GM19035 (cell line): Measurements from ENCODE around the gene WDR12.
"Not testable (repeated sequence)": the region's sequence is repeated elsewhere in the genome, so short reads cannot be mapped to it uniquely, and the experiment has no call there.

Experiments used
- ATAC-seq: cut with Tn5 transposase; IDR thresholded peaks from one replicate; pipeline ENCODE4 v1.9.1; 2021; ENCODE audit not compliant: unreplicated experiment

Gene WDR12

DNA sequence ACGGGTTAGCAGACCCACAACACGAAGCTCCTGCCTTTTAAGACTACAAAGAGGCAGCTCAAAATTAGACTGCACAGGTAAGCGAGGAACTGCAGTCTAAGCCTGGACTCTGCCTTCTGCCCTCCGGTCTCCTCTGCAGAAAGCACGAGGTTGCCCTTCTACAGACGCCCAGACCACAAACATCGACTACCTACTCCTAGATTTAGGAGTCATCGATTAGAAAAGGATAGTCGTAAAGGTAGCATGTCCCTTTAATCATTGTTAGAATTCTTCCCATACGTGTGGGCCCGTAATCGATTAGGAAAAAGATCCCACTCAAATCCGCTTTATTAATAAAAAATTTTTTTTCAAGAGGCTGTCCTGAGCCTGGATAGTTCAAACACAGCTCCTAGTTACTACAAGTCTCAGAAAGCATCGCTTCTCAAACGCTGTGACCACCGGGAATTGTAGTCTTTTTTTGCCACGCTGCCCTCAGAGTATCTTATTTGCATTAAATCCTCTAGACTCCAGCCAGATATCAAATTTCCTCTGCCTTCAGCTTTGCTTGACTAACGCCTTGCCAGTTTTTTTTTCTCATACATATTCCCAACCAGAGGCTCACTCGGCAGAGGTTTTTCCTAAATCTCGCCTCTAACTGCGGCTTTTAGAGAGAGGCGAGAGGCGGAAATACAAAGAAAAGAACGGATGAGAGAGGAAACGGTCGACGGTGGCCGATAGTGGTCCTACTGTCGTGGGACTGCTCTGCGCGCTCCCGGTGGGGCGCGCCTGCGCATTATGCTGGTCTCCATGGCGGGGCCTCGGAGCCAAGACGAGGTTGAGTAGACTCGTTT is at the start of gene WDR12, which contains the start of gene CARF:
Gene WDR12, minus strand, starts transcription at position 162 of the 830 bp plus-strand sequence. CDS start 197 bp downstream, outside the sequence.
Gene CARF, plus strand, starts transcription at position 764 of the 830 bp plus-strand sequence. CDS start 29,628 bp downstream, outside the sequence.
- peak; percentile 78 for ATAC-seq

DNA sequence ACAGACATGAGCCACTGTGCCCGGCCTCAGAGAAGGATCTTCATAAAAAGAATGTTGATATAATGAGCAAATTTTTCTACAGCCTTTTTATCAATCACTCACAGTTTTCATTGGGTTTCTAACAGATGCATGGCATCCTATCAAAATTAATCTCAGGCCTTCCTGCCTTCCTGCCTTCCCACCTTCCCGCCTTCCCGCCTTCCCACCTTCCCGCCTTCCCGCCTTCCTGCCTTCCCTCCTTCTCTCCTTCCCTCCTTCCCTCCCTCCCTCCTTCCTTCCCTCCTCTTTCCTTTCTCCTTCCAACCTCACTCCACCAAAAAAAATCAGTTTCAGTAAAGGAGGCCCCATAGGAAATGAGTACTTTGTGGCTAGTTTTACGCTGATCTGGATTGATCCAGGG is 49.1 kb upstream of the WDR12 start:
- ATAC-seq: no peak

DNA sequence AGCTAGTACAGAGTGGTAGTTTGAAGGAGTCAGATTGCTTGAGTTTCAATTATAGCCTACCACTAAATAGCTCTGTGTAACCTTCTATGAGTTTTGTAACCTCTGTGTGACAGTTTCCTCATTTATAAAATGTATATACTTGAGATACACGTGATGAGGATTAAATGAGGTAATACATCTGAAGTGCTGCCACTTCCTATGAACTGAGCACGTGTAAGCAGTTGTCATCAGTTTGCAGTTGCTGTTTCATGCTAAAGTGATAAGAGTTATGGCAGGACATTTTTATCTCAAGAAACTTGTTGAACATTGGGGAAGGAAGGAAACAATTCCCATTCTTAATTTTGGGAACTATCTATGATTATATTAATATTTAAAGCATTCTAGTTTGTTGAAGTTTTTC is 39.1 kb upstream of the WDR12 start:
- ATAC-seq: no peak

DNA sequence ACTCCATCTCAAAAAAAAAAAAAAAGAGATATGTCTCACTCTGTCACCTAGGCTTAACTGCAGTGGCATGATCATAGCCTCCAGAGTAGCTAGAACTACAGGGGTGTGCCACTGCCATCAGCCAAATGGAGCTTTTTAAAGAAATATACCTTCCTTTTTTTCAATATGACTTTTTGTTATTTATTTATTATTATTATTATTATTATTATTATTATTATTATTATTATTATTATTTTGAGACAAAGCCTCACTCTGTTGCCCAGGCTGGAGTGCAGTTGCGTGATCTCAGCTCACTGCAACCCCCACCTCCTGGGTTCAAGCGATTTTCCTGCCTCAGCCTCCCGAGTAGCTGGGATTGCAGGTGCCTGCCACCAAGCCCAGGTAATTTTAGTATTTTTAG is 37.9 kb upstream of the WDR12 start:
- not testable (repeated sequence) for ATAC-seq

DNA sequence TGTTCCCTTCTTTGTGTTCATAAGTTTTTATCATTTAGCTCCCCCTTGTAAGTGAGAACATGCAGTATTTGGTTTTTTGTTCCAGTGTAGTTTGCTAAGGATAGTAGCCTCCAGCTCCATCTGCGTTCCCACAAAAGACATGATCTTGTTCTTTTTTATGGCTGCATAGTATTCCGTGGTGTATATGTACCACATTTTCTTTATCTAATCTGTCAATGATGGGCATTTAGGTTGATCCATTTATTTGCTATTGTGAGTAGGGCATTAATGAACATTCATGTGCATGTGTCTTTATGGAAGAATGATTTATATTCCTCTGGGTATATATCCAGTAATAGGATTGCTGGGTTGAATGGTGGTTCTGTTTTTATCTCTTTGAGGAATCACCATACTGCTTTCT is 34.0 kb upstream of the WDR12 start:
- ATAC-seq: no peak

DNA sequence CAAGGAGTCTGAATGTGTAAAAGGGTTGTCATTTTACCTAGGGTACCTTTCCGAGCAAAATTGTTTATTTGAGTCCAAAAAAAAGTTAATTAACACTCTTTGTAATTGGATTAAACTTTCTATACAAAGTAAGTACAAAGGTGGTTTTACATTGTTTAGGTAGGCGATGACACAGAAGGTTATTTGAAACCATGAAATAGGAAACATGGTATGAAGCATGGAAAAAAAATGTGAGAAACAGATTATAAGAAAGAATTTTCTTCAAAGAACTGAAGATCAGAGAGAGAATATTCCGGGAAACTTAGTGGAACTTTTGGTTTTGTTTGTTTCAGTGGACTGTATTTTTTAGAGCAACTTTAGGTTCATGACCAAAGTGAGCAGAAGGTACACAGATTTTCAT is 33.3 kb upstream of the WDR12 start:
- no peak for ATAC-seq

DNA sequence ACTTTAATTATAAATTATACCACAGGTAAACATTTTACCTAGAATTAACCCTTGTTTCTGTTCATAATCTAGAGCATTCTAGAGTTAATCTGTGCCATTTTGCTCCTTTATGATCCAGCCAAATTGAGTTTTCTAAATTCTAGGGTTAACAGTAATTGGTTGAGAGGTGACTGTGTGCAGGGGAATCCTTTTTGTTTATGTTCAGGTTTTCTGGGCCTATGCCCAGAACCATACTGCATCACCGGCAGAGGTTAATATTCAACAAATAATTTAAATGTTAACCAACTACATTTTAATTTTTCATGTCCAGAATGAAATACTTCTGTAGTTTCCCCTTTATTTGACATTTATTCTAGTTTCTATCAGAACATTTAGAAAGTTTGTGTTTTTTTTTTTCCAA is 32.9 kb upstream of the WDR12 start:
- no peak for ATAC-seq

DNA sequence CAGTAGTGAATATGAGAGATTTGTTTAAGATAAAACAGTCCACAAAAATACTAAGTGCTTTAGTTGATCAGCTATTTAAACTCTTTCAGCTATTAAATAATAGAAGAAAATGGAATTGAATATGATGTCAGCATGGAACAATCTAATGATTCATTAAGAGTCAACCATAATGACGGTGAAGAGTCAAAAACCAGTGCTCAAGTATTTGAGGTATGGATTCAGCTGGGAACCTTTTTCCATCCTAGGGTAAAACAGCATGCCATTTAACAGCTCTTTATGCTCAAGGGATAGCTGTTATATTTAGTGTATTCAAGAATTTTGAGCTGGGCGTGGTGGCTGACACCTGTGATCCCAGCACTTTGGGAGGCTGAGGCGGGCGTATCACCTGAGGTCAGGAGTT is 30.3 kb upstream of the WDR12 start:
- no peak for ATAC-seq

DNA sequence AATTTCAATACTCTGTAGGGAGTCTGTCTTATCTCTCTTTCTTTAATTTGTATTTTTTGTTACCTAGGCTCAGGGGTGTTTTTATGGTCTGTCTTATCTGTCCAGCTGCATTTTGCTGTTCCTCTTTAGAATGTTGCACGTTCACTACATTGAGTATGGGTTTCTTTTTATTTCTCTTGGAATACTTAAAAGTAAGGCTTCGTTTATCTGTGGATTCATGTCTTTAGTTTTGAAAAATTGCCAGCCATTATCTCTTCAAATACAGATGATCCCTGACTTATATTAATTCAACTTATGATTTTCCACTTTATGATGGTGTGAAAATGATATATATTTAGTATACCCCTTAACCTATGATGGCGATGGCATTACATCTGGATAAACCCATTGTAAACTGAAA is 27.5 kb upstream of the WDR12 start:
- no peak for ATAC-seq

DNA sequence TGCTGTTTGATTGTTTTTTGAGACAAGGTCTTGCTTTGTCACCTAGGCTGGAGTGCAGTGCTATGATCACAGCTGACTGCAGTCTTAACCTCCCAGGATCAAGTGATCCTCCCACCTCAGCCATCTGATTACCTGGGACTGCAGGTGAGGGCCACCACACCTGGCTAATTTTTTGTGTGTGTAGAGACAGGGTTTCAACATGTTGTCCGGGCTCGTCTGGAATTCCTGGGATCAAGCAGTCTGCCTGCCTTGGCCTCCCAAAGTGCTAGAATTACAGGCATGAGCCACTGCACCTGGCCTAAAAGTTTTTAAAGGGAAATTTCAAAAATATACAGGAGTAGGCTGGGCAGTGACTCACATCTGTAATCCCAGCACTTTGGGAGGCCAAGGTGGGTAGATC is 23.0 kb upstream of the WDR12 start:
- no peak for ATAC-seq

DNA sequence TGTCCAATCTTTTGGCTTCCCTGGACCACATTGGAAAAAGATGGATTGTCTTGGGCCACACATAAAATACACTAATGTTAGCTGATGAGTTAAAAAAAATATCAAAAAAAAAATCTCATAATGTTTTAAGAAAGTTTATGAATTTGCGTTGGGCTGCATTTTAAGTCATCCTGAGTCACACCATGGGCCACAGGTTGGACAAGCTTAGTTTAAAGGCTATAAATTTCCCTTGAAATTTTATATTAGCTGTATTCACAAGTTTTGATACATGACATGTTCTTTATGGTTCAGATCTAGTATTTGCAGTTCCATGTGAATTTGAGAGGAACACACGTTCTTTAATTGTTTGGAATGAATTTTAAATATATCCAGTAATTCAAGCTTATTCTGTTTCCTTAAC is 22.5 kb upstream of the WDR12 start:
- no peak for ATAC-seq

DNA sequence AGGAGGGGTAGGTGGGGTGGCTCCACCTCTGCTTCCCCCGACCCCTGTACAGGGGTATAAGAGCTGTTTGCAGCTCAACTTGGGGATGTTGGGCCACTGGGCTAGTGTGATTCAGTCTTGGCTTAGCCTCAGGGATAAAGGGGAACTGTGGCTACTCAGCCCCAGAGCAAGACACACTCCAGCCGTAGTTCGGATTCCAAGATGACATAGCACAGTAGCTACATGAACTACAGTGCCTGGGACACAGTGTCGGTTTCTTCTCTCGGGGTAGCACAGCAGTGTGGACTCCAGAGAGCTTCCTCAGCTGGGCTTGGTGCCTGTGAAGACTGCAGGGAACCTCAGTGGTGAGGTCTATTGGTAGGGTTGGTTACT is 21.7 kb upstream of the WDR12 start:
- no peak for ATAC-seq

DNA sequence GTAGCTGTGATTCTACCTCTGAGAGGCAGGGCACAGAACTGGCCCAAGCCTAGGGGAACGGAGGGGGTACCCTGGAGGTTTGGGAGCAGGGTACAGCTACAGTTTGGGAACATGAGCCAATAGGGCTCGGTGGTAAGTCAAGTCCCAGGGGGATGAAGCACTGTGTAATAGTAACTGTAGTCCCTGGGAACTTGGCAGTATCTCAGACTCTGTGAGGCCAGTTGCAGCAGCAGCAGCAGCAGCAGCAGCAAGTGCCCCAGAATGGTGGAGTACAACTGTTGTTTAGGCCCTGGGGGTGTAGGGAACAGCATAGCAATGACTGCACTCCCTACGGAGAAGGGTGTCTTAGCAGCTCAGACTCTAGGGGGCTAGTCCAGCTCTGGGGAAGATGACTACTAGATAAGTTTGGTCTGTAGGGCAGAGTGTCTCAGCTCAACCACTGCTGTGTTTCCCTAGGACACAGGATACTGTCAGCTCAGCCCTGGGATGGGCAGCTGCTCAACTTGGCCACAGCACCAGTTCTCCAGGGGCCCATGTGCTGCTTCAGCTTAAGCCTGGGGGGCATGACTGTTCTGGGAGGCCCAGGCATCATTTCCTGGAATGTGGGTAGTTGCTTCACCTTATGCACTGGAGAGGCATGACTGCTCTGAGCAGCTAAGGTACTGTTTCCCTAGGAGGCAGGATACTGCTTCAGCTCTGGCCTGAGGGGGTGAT is 21.1 kb upstream of the WDR12 start:
- no peak for ATAC-seq

DNA sequence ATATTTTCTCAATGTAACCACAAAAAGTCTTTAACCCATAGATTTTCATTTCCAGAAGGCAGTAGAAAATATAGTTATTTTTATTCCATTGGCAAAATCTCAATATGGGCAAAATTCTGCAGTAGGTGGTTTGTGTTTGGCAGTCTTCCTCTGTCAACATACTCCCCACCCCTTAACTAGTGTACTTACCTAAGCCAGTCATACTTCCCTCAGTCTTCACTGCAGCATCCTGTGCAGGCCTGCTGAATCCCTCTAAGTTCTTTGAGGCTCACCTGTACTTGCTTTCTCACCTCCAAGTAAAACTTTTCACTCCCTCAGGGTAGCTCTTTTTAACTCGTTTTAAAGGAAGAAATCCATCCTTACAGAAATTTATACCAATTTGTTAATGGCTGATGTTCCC is 7.4 kb upstream of the WDR12 start:
- no peak for ATAC-seq

DNA sequence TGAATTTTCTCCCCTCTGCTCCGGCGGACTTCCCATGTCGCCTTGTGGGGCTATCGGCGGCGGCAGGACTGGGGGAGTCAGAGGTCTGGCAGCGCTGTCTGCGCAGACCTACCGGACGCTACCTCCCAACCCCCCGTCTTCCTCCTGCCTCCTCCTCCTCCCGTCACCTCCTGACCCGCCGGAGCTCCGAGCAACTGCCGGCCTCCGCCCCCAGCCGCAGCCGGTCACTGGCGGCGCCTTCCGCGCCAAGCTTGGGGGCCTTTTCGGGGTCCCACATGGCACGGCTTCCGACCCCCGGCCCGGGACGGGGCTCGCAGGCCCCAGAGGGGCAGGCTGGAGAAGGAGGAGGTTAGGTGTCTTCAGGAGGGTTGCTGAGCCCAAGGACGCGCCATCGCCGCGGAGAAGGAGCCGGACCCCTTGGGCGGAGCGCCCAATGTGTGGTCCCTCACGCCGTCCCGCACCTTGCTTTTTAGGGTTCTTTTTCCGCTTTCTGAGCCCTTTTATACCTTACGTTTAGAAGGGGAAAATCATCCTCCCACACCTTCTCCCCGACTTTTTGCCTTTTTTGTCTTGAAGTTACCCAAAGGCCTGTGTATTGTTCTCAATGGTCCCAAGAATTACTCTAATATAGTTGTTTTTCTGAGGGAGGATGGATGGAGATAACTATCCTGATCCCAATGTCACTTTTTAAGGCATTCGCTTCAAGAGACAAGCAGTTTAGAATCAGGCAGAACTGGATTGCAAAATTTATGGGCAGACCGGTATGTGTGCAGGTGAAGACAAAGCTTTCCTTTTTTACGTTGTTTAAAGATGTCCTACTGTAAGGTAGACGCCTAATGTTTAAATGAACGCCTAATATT is 1.1 kb upstream of the WDR12 start:
- ATAC-seq: peak; percentile 61

DNA sequence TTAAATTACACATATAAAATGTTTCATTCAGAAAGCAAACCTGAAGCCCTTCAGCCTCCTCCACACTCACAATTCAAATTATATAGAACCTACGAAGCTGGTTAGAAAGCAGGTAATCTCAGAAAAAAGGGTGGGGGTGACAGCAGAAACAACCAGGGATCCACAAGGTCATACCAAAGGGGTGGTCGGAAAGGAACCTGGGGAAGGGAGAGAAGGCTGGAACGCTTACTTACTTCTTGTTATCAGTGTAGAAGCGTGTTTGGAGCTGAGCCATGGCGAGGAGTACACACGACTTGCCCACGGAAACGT is 316 bp downstream of the WDR12 start:
- no peak for ATAC-seq

DNA sequence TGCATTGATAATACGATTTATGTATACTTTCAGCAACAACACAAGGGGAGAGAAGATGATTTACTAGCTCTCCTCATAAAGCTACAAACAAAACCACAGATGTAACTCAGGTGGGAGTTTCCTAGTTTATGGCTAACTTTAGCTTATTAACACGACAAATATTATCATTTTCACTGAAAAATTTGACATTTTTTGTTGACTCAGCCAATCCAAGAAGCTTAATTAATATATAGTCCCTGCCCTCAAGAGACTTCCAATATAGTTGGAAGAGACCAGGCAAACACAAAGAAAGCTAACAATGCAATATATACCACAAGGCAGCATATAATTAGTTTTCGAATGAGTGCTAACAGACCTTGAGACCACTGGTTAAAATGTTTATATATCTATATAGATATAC is 775 bp downstream of the WDR12 start:
- no peak for ATAC-seq

DNA sequence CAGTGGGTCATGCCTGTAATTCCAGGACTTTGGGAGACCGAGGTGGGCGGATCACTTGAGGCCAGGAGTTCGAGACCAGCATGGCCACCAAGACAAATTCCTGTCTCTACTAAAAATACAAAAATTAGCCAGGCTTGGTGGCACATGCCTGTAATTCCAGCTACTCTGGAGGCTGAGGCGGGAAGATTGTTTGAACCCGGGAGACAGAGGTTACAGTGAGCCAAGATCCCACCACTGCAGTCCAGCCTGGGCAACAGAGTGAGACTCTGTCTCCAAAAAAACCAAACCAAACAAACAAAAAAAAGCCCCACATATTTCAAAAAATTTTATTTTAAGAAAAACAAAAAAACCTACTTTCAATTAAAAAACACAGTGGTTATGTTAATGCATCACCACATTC is 1.2 kb downstream of the WDR12 start:
- ATAC-seq: not testable (repeated sequence)

DNA sequence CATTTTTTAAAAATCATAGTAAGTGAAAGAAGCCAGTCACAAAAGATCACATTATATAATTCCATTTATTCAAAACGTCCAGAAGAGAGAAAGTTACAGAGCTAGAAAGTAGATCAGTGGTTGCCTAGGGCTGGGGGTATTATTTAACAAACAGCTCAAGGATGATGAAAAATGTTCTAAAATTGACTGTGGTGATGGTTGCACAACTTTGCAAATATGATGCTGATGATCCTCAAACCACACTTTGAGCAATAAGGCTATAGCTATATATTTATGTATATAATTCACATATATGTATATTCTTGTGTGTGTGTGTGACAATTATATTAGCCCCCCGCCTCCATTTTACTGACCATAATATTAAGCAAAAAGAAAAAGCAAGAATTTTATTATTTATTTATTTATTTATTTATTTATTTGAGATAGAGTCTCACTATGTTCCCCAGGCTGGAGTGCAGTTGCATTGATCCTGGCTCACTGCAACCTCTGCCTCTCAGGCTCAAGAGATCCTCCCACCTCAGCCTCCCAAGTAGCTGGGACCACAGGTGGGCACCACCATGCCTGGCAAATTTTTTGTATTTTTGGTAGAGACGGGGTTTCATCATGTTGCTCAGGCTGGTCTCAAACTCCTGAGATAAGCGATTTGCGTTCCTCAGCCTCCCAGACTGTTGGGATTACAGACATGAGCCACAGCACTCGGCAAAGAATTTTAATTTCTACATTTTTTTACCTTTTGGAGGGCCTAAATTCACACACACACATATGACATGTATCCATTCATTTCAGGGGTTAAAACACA is 1.9 kb downstream of the WDR12 start:
- no peak for ATAC-seq

DNA sequence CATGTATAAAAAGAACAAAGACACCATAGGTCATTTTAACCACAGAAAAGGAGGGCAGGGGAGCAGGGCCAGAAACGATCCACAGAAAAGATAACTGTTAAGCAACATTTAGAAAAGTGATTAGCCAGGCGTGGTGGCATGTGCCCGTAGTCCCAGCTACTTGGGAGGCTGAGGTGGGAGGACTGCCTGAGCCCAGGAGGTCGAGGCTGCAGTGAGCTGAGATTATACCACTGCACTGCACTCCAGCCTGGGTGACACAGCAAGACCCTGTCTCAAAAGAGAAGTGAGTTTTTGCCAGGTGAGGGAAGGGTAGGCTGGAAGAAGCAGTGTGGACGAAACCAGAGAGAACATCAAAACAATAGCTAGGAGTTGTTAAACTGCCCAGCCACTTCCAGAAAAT is 3.3 kb downstream of the WDR12 start:
- ATAC-seq: no peak

DNA sequence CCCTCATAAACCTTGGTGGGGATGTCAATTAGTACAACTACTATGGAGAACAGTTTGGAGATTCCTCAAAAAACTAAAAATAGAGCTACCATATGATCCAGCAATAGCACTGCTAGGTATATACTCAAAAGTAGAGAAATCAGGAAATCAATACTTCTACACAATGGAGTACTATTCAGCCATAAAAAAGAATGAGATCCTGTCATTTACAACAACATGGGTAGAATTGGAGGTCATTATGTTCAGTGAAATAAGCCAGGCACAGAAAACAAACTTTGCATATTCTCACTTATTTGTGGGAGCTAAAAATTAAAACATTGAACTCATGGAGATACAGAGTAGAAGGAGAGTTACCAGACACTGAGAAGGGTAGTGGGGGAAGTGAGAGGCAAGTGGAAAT is 6.0 kb downstream of the WDR12 start:
- not testable (repeated sequence) for ATAC-seq
